Osteoblast (primary cell): ENCODE data around the gene MBD3L4. TPM values are rescaled to one million over a fixed set of nuclear protein-coding genes. Genes with fewer than 3 reads are reported as not detected.

Experiments used
- DNase-seq: peaks from one replicate; pipeline ENCODE4 v3.0.0; 2011; ENCODE audit warnings: low spot score, mixed read lengths; ENCODE audit not compliant: insufficient read length; ENCODE audit errors: missing footprints
- H2AFZ ChIP-seq: 2 replicates; pipeline ENCODE4 v1.6.0; 2011; ENCODE audit warnings: mild to moderate bottlenecking, low read length
- H3K27ac ChIP-seq: 2 replicates; pipeline ENCODE4 v1.5.1; 2011; ENCODE audit warnings: mild to moderate bottlenecking, low read depth, low read length, moderate library complexity
- H3K27me3 ChIP-seq: 2 replicates; pipeline ENCODE4 v1.6.0; 2012; ENCODE audit warnings: mild to moderate bottlenecking, control low read depth, inconsistent platforms, low read length, moderate library complexity; ENCODE audit not compliant: insufficient read depth
- H3K36me3 ChIP-seq: 2 replicates; pipeline ENCODE4 v1.5.1; 2011; ENCODE audit warnings: mild to moderate bottlenecking, low read length, control low read depth, moderate library complexity; ENCODE audit not compliant: insufficient read depth
- H3K4me1 ChIP-seq: 2 replicates; pipeline ENCODE4 v1.5.1; 2011; ENCODE audit warnings: mild to moderate bottlenecking, low read length, control low read depth, moderate library complexity; ENCODE audit not compliant: insufficient read depth
- H3K4me2 ChIP-seq: 2 replicates; pipeline ENCODE4 v1.6.0; 2011; ENCODE audit warnings: mild to moderate bottlenecking, low read length; ENCODE audit not compliant: insufficient read depth
- H3K4me3 ChIP-seq: fragments of 200-600 bp; sonication (generic); 3 replicates; pipeline ENCODE4 v1.5.1; 2012; ENCODE audit warnings: mild to moderate bottlenecking, low read length, inconsistent platforms; ENCODE audit not compliant: insufficient read depth
- H3K79me2 ChIP-seq: 2 replicates; pipeline ENCODE4 v1.6.0; 2012; ENCODE audit warnings: mild to moderate bottlenecking, low read length, control low read depth, inconsistent platforms; ENCODE audit not compliant: insufficient read depth
- H3K9me3 ChIP-seq: 2 replicates; pipeline ENCODE4 v1.5.1; 2011; ENCODE audit warnings: low read depth, low read length, control low read depth
- H4K20me1 ChIP-seq: 2 replicates; pipeline ENCODE4 v1.6.0; 2012; ENCODE audit warnings: mild to moderate bottlenecking, low read length, control low read depth; ENCODE audit not compliant: insufficient read depth
- CTCF ChIP-seq: IDR thresholded peaks from 2 replicates; pipeline ENCODE4 v1.5.1; 2011; ENCODE audit warnings: mild to moderate bottlenecking, low read depth, low read length, moderate library complexity; ENCODE audit errors: extremely low read depth
- total RNA-seq: library from RNA; depleted of rRNA; stranded (reverse); fragments of >200 nt; gene quantifications from 2 replicates; pipeline ENCODE4 v1.2.3, GENCODE V29; 2012

The MBD3L4 gene
- total RNA-seq, 1 donor, result not detected

- peaks cover 2% of the 10 kb centered on the region for H3K9me3 ChIP-seq
- TF ChIP-seq CTCF, result no peak
- H3K36me3 ChIP-seq, result no peaks in the 10 kb centered on the region
- H3K4me1 ChIP-seq, result no peaks in the 10 kb centered on the region
- H3K27ac ChIP-seq, result no peak overlapping the region
- no peaks in the 10 kb centered on the region for H3K79me2 ChIP-seq
- H4K20me1 ChIP-seq, result no peaks in the 10 kb centered on the region
- no peak for DNase-seq
- no peak overlapping the region for H3K4me3 ChIP-seq
- H3K27me3 ChIP-seq, result no peaks in the 10 kb centered on the region
- H3K4me2 ChIP-seq, result no peak overlapping the region
- H2AFZ ChIP-seq, result no peak overlapping the region
Measured at GRCh38 chr19:6988257-6988656, 51.7 kb downstream of the MBD3L4 start.

DNA sequence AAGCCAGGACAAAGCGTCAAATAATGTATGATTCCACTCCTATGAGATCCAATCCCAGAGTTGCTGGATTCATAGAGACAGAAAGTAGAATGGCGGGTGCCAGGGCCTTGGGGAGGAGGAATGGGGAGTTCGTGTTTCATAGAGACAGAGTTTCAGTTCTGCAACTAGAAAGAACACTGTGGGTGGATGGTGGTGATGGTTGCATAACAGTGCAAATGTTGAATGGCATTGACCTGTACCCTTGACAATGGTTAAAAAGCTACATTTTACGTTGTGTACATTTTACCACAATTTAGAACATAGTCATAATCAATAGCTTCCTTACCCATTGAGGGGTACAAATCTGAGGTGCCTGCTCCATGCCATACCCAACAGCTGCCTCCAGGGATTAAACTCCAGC lies 52.1 kb downstream of the MBD3L4 start:
- no peak overlapping the region for H3K4me3 ChIP-seq
- no peak for DNase-seq
- no peak overlapping the region for H3K4me2 ChIP-seq
- no peak overlapping the region for H2AFZ ChIP-seq
- no peaks in the 10 kb centered on the region for H3K27me3 ChIP-seq
- H3K4me1 ChIP-seq, result no peaks in the 10 kb centered on the region
- H3K9me3 ChIP-seq, result peaks cover 2% of the 10 kb centered on the region
- H3K36me3 ChIP-seq, result no peaks in the 10 kb centered on the region
- no peaks in the 10 kb centered on the region for H4K20me1 ChIP-seq
- no peaks in the 10 kb centered on the region for H3K79me2 ChIP-seq
- H3K27ac ChIP-seq, result no peak overlapping the region
- no peak for TF ChIP-seq CTCF

Other genes with a start within 250 kb of the MBD3L4 start
- gene ADGRE1, start 152.6 kb downstream of the MBD3L4 start, total RNA-seq, result not detected in 2 replicates
- gene MBD3L2B, start 18.7 kb downstream of the MBD3L4 start, total RNA-seq, result not detected in 2 replicates
- gene MBD3L5, start 9.6 kb downstream of the MBD3L4 start, total RNA-seq, result not detected in 2 replicates
- gene MBD3L2, start 9.1 kb upstream of the MBD3L4 start, total RNA-seq, result not detected in 2 replicates
- not detected in 2 replicates for gene MBD3L3, start 18.5 kb upstream of the MBD3L4 start, total RNA-seq
- gene ZNF557, start 29.5 kb upstream of the MBD3L4 start, total RNA-seq, result 19.5 and 20.0 TPM in 2 replicates